ENCODE data around the gene CLNK.

Gene CLNK

GRCh38 chr4:10455133-10455532, 229.4 kb downstream of the CLNK start:
- no peak for DNase-seq (ENCODE audit: low spot score)

- no peak for DNase-seq (ENCODE audit: low spot score)
Measured at GRCh38 chr4:10454726-10455125, 229.8 kb downstream of the CLNK start.

GRCh38 chr4:10454121-10454520, 230.4 kb downstream of the CLNK start:
- no peak for DNase-seq (ENCODE audit: low spot score)

- DNase-seq (ENCODE audit: low spot score) = no peak
Measured at GRCh38 chr4:10448991-10449390, 235.6 kb downstream of the CLNK start.

GRCh38 chr4:10442976-10443375, 241.6 kb downstream of the CLNK start:
- DNase-seq (ENCODE audit: low spot score) = no peak

- no peak for DNase-seq (ENCODE audit: low spot score)
Measured at GRCh38 chr4:10441512-10441911, 243.1 kb downstream of the CLNK start.

GRCh38 chr4:10438924-10439323, 245.6 kb downstream of the CLNK start:
- no peak for DNase-seq (ENCODE audit: low spot score)

GRCh38 chr4:10437735-10438134, 246.8 kb downstream of the CLNK start:
- no peak for DNase-seq (ENCODE audit: low spot score)

All from HuH-7.5 (cell line).